GM12875 (cell line): ENCODE results near the gene SORCS2.

Source experiments
- H3K4me3 ChIP-seq: one replicate; pipeline ENCODE4 v1.5.1; 2011; ENCODE audit warnings: low read depth, low read length, control low read depth
- CTCF ChIP-seq: IDR thresholded peaks from 2 replicates; pipeline ENCODE4 v1.5.1; 2011; ENCODE audit warnings: low read depth, mild to moderate bottlenecking, control low read depth, inconsistent platforms, low read length, moderate library complexity, borderline replicate concordance; ENCODE audit not compliant: insufficient read depth

The SORCS2 gene

GRCh38 chr4:7334521-7335275, 142.4 kb downstream of the SORCS2 start:
- no peak overlapping the region for H3K4me3 ChIP-seq
- no peak for TF ChIP-seq CTCF

- H3K4me3 ChIP-seq: no peak overlapping the region
- TF ChIP-seq CTCF: peak; percentile 91
Measured at GRCh38 chr4:7335344-7336066, 143.2 kb downstream of the SORCS2 start.

- no peak for TF ChIP-seq CTCF
- H3K4me3 ChIP-seq: no peak overlapping the region
Measured at GRCh38 chr4:7336067-7336569, 143.8 kb downstream of the SORCS2 start.

GRCh38 chr4:7336732-7337131, 144.4 kb downstream of the SORCS2 start:
- no peak overlapping the region for H3K4me3 ChIP-seq
- TF ChIP-seq CTCF: no peak

GRCh38 chr4:7337196-7338058, 145.1 kb downstream of the SORCS2 start:
- H3K4me3 ChIP-seq: no peak overlapping the region
- no peak for TF ChIP-seq CTCF

- no peak overlapping the region for H3K4me3 ChIP-seq
- TF ChIP-seq CTCF: no peak
Measured at GRCh38 chr4:7338059-7338452, 145.7 kb downstream of the SORCS2 start.
